ENCODE data around the gene NAV2. TPM values are rescaled to one million over a fixed set of nuclear protein-coding genes. Genes with fewer than 3 reads are reported as not detected.

NAV2 gene
- total and polyA plus RNA-seq, 2 experiments from 2014 or later = 26.0 to 45.0 TPM

DNA sequence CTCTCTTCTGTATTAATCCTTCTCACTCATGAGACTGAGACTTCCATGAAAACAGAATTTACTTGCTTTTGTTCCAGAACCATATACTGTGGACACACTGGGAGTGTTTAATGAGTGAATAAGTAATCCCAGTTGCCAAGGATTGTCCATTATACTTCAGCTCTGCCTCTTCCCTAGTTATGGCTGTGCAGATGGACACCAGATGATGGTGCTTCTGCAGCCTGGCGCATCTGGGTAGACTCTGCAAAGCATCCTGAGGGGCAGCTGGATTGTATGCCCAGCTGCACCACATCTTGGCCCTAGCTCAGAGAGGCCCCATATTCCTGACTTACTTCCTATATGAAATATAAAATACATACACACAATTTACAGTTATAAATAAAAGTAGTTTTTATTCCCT, 404.2 kb downstream of the NAV2 start:
- no peaks in the 10 kb centered on the region for H3K79me2 ChIP-seq (replicated peaks; ENCODE audit: insufficient read depth)
- Mint-ChIP-seq H3K9me3 (no peaks in the 10 kb centered on the region), H3K27me3 (ENCODE audit: insufficient read depth, low read depth, poor library complexity) (no peaks in the 10 kb centered on the region), H3K4me1 (no peaks in the 10 kb centered on the region; the same call in 2 of the 3 replicates), H3K36me3 (ENCODE audit: low read depth) (peaks cover 74% of the 10 kb centered on the region), H3K27ac (no peak overlapping the region), H3K4me3 (no peak overlapping the region)
- H3K9me2 ChIP-seq (ENCODE audit: insufficient read depth) = no peaks in the 10 kb centered on the region
- no peak for TF ChIP-seq POLR2AphosphoS5 (IDR thresholded peaks at IDR 0.05; ENCODE audit: low read depth)
- no peak for TF ChIP-seq NANOG (IDR thresholded peaks at IDR 0.05; ENCODE audit: borderline replicate concordance)
- TF ChIP-seq STAT1 (IDR thresholded peaks at IDR 0.05; ENCODE audit: unreplicated experiment) = no peak
- no peak for TF ChIP-seq EZH2 (IDR thresholded peaks at IDR 0.05; ENCODE audit: low read depth, unreplicated experiment)
- no peak for TF ChIP-seq ZNF331 (CRISPR knock-in tag; IDR thresholded peaks at IDR 0.05; ENCODE audit: low read depth)
- no peak for TF ChIP-seq EZH2phosphoT487 (IDR thresholded peaks at IDR 0.05; ENCODE audit: unreplicated experiment)
- TF ChIP-seq, protein P1, sequence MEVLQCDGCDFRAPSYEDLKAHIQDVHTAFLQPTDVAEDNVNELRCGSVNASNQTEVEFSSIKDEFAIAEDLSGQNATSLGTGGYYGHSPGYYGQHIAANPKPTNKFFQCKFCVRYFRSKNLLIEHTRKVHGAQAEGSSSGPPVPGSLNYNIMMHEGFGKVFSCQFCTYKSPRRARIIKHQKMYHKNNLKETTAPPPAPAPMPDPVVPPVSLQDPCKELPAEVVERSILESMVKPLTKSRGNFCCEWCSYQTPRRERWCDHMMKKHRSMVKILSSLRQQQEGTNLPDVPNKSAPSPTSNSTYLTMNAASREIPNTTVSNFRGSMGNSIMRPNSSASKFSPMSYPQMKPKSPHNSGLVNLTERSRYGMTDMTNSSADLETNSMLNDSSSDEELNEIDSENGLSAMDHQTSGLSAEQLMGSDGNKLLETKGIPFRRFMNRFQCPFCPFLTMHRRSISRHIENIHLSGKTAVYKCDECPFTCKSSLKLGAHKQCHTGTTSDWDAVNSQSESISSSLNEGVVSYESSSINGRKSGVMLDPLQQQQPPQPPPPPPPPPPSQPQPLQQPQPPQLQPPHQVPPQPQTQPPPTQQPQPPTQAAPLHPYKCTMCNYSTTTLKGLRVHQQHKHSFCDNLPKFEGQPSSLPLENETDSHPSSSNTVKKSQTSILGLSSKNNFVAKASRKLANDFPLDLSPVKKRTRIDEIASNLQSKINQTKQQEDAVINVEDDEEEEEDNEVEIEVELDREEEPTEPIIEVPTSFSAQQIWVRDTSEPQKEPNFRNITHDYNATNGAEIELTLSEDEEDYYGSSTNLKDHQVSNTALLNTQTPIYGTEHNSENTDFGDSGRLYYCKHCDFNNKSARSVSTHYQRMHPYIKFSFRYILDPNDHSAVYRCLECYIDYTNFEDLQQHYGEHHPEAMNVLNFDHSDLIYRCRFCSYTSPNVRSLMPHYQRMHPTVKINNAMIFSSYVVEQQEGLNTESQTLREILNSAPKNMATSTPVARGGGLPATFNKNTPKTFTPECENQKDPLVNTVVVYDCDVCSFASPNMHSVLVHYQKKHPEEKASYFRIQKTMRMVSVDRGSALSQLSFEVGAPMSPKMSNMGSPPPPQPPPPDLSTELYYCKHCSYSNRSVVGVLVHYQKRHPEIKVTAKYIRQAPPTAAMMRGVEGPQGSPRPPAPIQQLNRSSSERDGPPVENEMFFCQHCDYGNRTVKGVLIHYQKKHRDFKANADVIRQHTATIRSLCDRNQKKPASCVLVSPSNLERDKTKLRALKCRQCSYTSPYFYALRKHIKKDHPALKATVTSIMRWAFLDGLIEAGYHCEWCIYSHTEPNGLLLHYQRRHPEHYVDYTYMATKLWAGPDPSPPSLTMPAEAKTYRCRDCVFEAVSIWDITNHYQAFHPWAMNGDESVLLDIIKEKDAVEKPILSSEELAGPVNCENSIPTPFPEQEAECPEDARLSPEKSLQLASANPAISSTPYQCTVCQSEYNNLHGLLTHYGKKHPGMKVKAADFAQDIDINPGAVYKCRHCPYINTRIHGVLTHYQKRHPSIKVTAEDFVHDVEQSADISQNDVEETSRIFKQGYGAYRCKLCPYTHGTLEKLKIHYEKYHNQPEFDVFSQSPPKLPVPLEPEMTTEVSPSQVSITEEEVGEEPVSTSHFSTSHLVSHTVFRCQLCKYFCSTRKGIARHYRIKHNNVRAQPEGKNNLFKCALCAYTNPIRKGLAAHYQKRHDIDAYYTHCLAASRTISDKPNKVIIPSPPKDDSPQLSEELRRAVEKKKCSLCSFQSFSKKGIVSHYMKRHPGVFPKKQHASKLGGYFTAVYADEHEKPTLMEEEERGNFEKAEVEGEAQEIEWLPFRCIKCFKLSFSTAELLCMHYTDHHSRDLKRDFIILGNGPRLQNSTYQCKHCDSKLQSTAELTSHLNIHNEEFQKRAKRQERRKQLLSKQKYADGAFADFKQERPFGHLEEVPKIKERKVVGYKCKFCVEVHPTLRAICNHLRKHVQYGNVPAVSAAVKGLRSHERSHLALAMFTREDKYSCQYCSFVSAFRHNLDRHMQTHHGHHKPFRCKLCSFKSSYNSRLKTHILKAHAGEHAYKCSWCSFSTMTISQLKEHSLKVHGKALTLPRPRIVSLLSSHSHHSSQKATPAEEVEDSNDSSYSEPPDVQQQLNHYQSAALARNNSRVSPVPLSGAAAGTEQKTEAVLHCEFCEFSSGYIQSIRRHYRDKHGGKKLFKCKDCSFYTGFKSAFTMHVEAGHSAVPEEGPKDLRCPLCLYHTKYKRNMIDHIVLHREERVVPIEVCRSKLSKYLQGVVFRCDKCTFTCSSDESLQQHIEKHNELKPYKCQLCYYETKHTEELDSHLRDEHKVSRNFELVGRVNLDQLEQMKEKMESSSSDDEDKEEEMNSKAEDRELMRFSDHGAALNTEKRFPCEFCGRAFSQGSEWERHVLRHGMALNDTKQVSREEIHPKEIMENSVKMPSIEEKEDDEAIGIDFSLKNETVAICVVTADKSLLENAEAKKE (CRISPR knock-in tag; IDR thresholded peaks at IDR 0.05) = no peak
- TF ChIP-seq ZNF114 (CRISPR knock-in tag; IDR thresholded peaks at IDR 0.05) = no peak
- TF ChIP-seq, protein P2, sequence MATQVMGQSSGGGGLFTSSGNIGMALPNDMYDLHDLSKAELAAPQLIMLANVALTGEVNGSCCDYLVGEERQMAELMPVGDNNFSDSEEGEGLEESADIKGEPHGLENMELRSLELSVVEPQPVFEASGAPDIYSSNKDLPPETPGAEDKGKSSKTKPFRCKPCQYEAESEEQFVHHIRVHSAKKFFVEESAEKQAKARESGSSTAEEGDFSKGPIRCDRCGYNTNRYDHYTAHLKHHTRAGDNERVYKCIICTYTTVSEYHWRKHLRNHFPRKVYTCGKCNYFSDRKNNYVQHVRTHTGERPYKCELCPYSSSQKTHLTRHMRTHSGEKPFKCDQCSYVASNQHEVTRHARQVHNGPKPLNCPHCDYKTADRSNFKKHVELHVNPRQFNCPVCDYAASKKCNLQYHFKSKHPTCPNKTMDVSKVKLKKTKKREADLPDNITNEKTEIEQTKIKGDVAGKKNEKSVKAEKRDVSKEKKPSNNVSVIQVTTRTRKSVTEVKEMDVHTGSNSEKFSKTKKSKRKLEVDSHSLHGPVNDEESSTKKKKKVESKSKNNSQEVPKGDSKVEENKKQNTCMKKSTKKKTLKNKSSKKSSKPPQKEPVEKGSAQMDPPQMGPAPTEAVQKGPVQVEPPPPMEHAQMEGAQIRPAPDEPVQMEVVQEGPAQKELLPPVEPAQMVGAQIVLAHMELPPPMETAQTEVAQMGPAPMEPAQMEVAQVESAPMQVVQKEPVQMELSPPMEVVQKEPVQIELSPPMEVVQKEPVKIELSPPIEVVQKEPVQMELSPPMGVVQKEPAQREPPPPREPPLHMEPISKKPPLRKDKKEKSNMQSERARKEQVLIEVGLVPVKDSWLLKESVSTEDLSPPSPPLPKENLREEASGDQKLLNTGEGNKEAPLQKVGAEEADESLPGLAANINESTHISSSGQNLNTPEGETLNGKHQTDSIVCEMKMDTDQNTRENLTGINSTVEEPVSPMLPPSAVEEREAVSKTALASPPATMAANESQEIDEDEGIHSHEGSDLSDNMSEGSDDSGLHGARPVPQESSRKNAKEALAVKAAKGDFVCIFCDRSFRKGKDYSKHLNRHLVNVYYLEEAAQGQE (IDR thresholded peaks at IDR 0.05; ENCODE audit: unreplicated experiment) = no peak
- TF ChIP-seq, protein P3, sequence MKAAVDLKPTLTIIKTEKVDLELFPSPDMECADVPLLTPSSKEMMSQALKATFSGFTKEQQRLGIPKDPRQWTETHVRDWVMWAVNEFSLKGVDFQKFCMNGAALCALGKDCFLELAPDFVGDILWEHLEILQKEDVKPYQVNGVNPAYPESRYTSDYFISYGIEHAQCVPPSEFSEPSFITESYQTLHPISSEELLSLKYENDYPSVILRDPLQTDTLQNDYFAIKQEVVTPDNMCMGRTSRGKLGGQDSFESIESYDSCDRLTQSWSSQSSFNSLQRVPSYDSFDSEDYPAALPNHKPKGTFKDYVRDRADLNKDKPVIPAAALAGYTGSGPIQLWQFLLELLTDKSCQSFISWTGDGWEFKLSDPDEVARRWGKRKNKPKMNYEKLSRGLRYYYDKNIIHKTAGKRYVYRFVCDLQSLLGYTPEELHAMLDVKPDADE (IDR thresholded peaks at IDR 0.05) = no peak
- no peak for TF ChIP-seq JUNB (IDR thresholded peaks at IDR 0.05; ENCODE audit: unreplicated experiment)
- TF ChIP-seq CREB1 (CRISPR knock-in tag; IDR thresholded peaks at IDR 0.05; ENCODE audit: low read depth) = no peak
- TF ChIP-seq, protein P4, sequence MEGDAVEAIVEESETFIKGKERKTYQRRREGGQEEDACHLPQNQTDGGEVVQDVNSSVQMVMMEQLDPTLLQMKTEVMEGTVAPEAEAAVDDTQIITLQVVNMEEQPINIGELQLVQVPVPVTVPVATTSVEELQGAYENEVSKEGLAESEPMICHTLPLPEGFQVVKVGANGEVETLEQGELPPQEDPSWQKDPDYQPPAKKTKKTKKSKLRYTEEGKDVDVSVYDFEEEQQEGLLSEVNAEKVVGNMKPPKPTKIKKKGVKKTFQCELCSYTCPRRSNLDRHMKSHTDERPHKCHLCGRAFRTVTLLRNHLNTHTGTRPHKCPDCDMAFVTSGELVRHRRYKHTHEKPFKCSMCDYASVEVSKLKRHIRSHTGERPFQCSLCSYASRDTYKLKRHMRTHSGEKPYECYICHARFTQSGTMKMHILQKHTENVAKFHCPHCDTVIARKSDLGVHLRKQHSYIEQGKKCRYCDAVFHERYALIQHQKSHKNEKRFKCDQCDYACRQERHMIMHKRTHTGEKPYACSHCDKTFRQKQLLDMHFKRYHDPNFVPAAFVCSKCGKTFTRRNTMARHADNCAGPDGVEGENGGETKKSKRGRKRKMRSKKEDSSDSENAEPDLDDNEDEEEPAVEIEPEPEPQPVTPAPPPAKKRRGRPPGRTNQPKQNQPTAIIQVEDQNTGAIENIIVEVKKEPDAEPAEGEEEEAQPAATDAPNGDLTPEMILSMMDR (conservative IDR thresholded peaks at IDR 0.05; ENCODE audit: low read depth in 2 of 2) = no peak
- H4K20me1 ChIP-seq (replicated peaks; ENCODE audit: insufficient read depth) = 0 out of 2 replicates have a peak, but pooled peaks cover 3% of the 10 kb centered on the region
- no peak overlapping the region for H3K4me2 ChIP-seq
- no peaks in the 10 kb centered on the region for H3F3A ChIP-seq (replicated peaks; ENCODE audit: low read depth)
- H3K36me3 ChIP-seq (ENCODE audit: insufficient read depth) = peaks cover 14% of the 10 kb centered on the region
- ATAC-seq = no peak
- H3K4me1 ChIP-seq (ENCODE audit: insufficient read depth) = no peaks in the 10 kb centered on the region
- no peak for DNase-seq (ENCODE audit: low spot score)
- no peak overlapping the region for H2AFZ ChIP-seq
- no peaks in the 10 kb centered on the region for H3K27me3 ChIP-seq (ENCODE audit: insufficient read depth)
- no peak overlapping the region for H3K4me3 ChIP-seq
- H3K27ac ChIP-seq (ENCODE audit: low read depth) = no peak overlapping the region

Data from GM23338 (cell line).